Measurements from ENCODE around the gene WNT3A.

Gene WNT3A

GRCh38 chr1:228081144-228081543 is 74.3 kb downstream of the WNT3A start:
- no peaks in the 10 kb centered on the region for H3K9me3 ChIP-seq (replicated peaks; ENCODE audit: insufficient read depth, low read length)
- peaks cover 27% of the 10 kb centered on the region for H3K4me1 ChIP-seq (ENCODE audit: low read length)
- H3K4me2 ChIP-seq (ENCODE audit: low read depth, low read length) = peak overlapping the region; percentile 99
- TF ChIP-seq CTCF (IDR thresholded peaks at IDR 0.05; ENCODE audit: low read length) (no peak), EZH2phosphoT487 (IDR thresholded peaks at IDR 0.05; ENCODE audit: low read length) (no peak), EZH2 (optimal IDR thresholded peaks at IDR 0.05; ENCODE audit: low read depth, low read length) (no peak)
- peaks cover 69% of the 10 kb centered on the region for H3K79me2 ChIP-seq (ENCODE audit: low read length)
- H3K36me3 ChIP-seq (replicated peaks; ENCODE audit: insufficient read depth, low read length) = no peaks in the 10 kb centered on the region
- H3K27ac ChIP-seq (ENCODE audit: low read length) = no peak overlapping the region
- peaks cover 23% of the 10 kb centered on the region for H4K20me1 ChIP-seq (ENCODE audit: insufficient read depth, low read length)
- H3K9me2 ChIP-seq (replicated peaks; ENCODE audit: insufficient read depth, low read length) = no peaks in the 10 kb centered on the region
- H3F3A ChIP-seq (ENCODE audit: insufficient read depth, low read length) = peaks cover 32% of the 10 kb centered on the region
- no peaks in the 10 kb centered on the region for H3K27me3 ChIP-seq (replicated peaks; ENCODE audit: insufficient read depth, low read length)
- H2AFZ ChIP-seq (ENCODE audit: low read length) = no peak overlapping the region
- H3K4me3 ChIP-seq (ENCODE audit: low read length) = peak overlapping the region; percentile 92
- no peak for DNase-seq
- peak overlapping the region; percentile 100 for H3K9ac ChIP-seq (ENCODE audit: low read length)

- peaks cover 75% of the 10 kb centered on the region for H3K79me2 ChIP-seq (ENCODE audit: low read length)
- DNase-seq = peak; percentile 42
- peaks cover 32% of the 10 kb centered on the region for H3K4me1 ChIP-seq (ENCODE audit: low read length)
- peaks cover 28% of the 10 kb centered on the region for H4K20me1 ChIP-seq (ENCODE audit: insufficient read depth, low read length)
- H2AFZ ChIP-seq (ENCODE audit: low read length) = peak overlapping the region; percentile 82
- no peaks in the 10 kb centered on the region for H3K36me3 ChIP-seq (replicated peaks; ENCODE audit: insufficient read depth, low read length)
- peak overlapping the region; percentile 99 for H3K4me2 ChIP-seq (ENCODE audit: low read depth, low read length)
- peak overlapping the region; percentile 100 for H3K9ac ChIP-seq (ENCODE audit: low read length)
- peak overlapping the region; percentile 92 for H3K4me3 ChIP-seq (ENCODE audit: low read length)
- TF ChIP-seq EZH2phosphoT487 (IDR thresholded peaks at IDR 0.05; ENCODE audit: low read length) (no peak), CTCF (IDR thresholded peaks at IDR 0.05; ENCODE audit: low read length) (no peak), EZH2 (optimal IDR thresholded peaks at IDR 0.05; ENCODE audit: low read depth, low read length) (no peak)
- peaks cover 36% of the 10 kb centered on the region for H3F3A ChIP-seq (ENCODE audit: insufficient read depth, low read length)
- H3K9me2 ChIP-seq (replicated peaks; ENCODE audit: insufficient read depth, low read length) = no peaks in the 10 kb centered on the region
- H3K27ac ChIP-seq (ENCODE audit: low read length) = peak overlapping the region; percentile 54
- H3K9me3 ChIP-seq (replicated peaks; ENCODE audit: insufficient read depth, low read length) = no peaks in the 10 kb centered on the region
- H3K27me3 ChIP-seq (replicated peaks; ENCODE audit: insufficient read depth, low read length) = no peaks in the 10 kb centered on the region
Measured at GRCh38 chr1:228081578-228082213, 74.9 kb downstream of the WNT3A start.

GRCh38 chr1:228082214-228082917 is 75.6 kb downstream of the WNT3A start, which contains the start of gene ARF1:
Gene ARF1 (plus strand): TSS chr1:228082708. CDS start chr1:228097115, 14,407 bp downstream.
- peaks cover 35% of the 10 kb centered on the region for H4K20me1 ChIP-seq (ENCODE audit: insufficient read depth, low read length)
- H3K9ac ChIP-seq (ENCODE audit: low read length) = peak within 1 kb of the TSS; percentile 100
- peak within 1 kb of the TSS; percentile 82 for H2AFZ ChIP-seq (ENCODE audit: low read length)
- peaks cover 81% of the 10 kb centered on the region for H3K79me2 ChIP-seq (ENCODE audit: low read length)
- H3K4me2 ChIP-seq (ENCODE audit: low read depth, low read length) = peak within 1 kb of the TSS; percentile 99
- no peaks in the 10 kb centered on the region for H3K27me3 ChIP-seq (replicated peaks; ENCODE audit: insufficient read depth, low read length)
- no peak for TF ChIP-seq CTCF (IDR thresholded peaks at IDR 0.05; ENCODE audit: low read length)
- peak; percentile 98 for DNase-seq
- no peaks in the 10 kb centered on the region for H3K36me3 ChIP-seq (replicated peaks; ENCODE audit: insufficient read depth, low read length)
- H3F3A ChIP-seq (ENCODE audit: insufficient read depth, low read length) = peaks cover 43% of the 10 kb centered on the region
- no peaks in the 10 kb centered on the region for H3K9me2 ChIP-seq (replicated peaks; ENCODE audit: insufficient read depth, low read length)
- peak within 1 kb of the TSS; percentile 91 for H3K27ac ChIP-seq (ENCODE audit: low read length)
- peaks cover 39% of the 10 kb centered on the region for H3K4me1 ChIP-seq (ENCODE audit: low read length)
- no peaks in the 10 kb centered on the region for H3K9me3 ChIP-seq (replicated peaks; ENCODE audit: insufficient read depth, low read length)
- peak within 1 kb of the TSS; percentile 100 for H3K4me3 ChIP-seq (ENCODE audit: low read length)

Data from MM.1S (cell line).